NT2/D1 (cell line): ENCODE results near the gene SKIC2.

Experiments used
- DNase-seq: peaks from one replicate; pipeline ENCODE4 v3.0.0-alpha.2; 2011; ENCODE audit warnings: low read depth, low spot score
- H3K27me3 ChIP-seq: 2 replicates; pipeline ENCODE4 v1.6.0; 2011; ENCODE audit warnings: mild to moderate bottlenecking; ENCODE audit not compliant: insufficient read length, insufficient read depth
- H3K36me3 ChIP-seq: 2 replicates; pipeline ENCODE4 v1.6.1; 2011; ENCODE audit warnings: mild to moderate bottlenecking, low read length, mixed read lengths; ENCODE audit not compliant: insufficient read depth, insufficient read length
- H3K4me1 ChIP-seq: 2 replicates; pipeline ENCODE4 v1.5.1; 2011; ENCODE audit not compliant: insufficient read depth, insufficient read length
- H3K4me3 ChIP-seq: 2 replicates; pipeline ENCODE4 v1.5.1; 2011; ENCODE audit warnings: low read depth; ENCODE audit not compliant: insufficient read length
- H3K9ac ChIP-seq: 2 replicates; pipeline ENCODE4 v1.6.0; 2011; ENCODE audit warnings: low read depth; ENCODE audit not compliant: insufficient read length
- H3K9me3 ChIP-seq: 2 replicates; pipeline ENCODE4 v1.5.1; 2011; ENCODE audit warnings: mild to moderate bottlenecking, low read length; ENCODE audit not compliant: insufficient read depth
- SUZ12 ChIP-seq: IDR thresholded peaks from 2 replicates; pipeline ENCODE4 v1.6.1; 2011; ENCODE audit not compliant: insufficient read length, insufficient read depth; ENCODE audit errors: extremely low read depth
- YY1 ChIP-seq: IDR thresholded peaks from 2 replicates; pipeline ENCODE4 v1.6.1; 2011; ENCODE audit not compliant: insufficient read length, insufficient read depth
- ZNF274 ChIP-seq: IDR thresholded peaks from 2 replicates; pipeline ENCODE4 v1.6.1; 2011; ENCODE audit warnings: mild to moderate bottlenecking, low read depth, low read length

SKIC2 gene

DNA sequence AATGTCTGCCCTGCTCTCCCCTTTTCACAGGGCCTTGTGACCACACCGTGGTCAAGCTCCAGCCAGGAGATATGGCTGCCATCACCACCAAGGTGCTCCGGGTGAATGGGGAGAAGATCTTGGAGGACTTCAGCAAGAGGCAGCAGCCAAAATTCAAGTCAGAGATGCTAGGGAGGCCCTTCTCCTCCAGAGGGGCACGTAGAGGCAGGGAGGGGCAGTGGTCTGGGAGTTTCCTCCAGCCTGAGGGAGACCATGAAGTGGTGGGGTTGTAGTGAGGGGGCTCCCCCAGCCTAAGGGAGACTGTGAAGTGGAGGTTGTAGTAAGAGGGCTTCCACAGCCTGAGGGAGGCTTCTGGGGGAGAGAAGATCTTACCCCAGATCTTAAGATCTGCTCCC lies 8.9 kb downstream of the SKIC2 start:
- DNase-seq: no peak
- Histone ChIP-seq H3K27me3 (no peaks in the 10 kb centered on the region), H3K4me3 (no peak overlapping the region), H3K9ac (no peak overlapping the region), H3K36me3 (peaks cover 78% of the 10 kb centered on the region), H3K4me1 (no peaks in the 10 kb centered on the region), H3K9me3 (no peaks in the 10 kb centered on the region)
- TF ChIP-seq SUZ12: no peak
- no peak for TF ChIP-seq YY1
- no peak for TF ChIP-seq ZNF274

DNA sequence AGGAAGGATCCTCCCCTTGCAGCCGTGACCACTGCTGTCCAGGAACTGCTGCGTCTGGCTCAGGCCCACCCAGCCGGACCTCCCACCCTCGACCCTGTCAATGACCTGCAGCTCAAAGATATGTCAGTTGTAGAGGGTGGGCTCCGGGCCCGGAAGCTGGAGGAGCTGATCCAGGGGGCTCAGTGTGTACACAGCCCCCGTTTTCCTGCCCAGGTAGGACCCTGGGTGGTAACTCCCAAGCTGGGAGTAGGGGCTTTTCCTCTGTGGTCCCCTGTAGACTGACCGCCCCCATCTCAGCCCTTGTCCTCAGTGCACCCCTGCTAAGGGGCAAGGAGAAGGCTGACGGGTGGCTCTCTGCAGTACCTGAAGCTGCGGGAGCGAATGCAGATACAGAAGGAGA lies 9.4 kb downstream of the SKIC2 start:
- no peak for DNase-seq
- Histone ChIP-seq H3K4me3 (no peak overlapping the region), H3K4me1 (no peaks in the 10 kb centered on the region), H3K27me3 (no peaks in the 10 kb centered on the region), H3K9me3 (no peaks in the 10 kb centered on the region), H3K9ac (no peak overlapping the region), H3K36me3 (peaks cover 74% of the 10 kb centered on the region)
- TF ChIP-seq SUZ12: no peak
- no peak for TF ChIP-seq YY1
- no peak for TF ChIP-seq ZNF274

GRCh38 chr6:31968791-31969711 lies 10.1 kb downstream of the SKIC2 start:
- no peaks in the 10 kb centered on the region for H3K4me1 ChIP-seq
- TF ChIP-seq ZNF274: no peak
- TF ChIP-seq YY1: no peak
- TF ChIP-seq SUZ12: no peak
- no peak overlapping the region for H3K4me3 ChIP-seq
- H3K9me3 ChIP-seq: no peaks in the 10 kb centered on the region
- H3K9ac ChIP-seq: no peak overlapping the region
- peaks cover 70% of the 10 kb centered on the region for H3K36me3 ChIP-seq
- no peak for DNase-seq
- no peaks in the 10 kb centered on the region for H3K27me3 ChIP-seq

- Histone ChIP-seq H3K9me3 (no peaks in the 10 kb centered on the region), H3K4me3 (no peak overlapping the region), H3K36me3 (peaks cover 67% of the 10 kb centered on the region), H3K9ac (no peak overlapping the region), H3K4me1 (no peaks in the 10 kb centered on the region), H3K27me3 (no peaks in the 10 kb centered on the region)
- TF ChIP-seq ZNF274 (no peak), SUZ12 (no peak), YY1 (no peak)
- no peak for DNase-seq
Measured at GRCh38 chr6:31969712-31970603, 11.0 kb downstream of the SKIC2 start.

GRCh38 chr6:31970604-31971271 lies 11.8 kb downstream of the SKIC2 start:
- H3K4me3 ChIP-seq: no peak overlapping the region
- no peaks in the 10 kb centered on the region for H3K4me1 ChIP-seq
- peaks cover 59% of the 10 kb centered on the region for H3K36me3 ChIP-seq
- H3K9me3 ChIP-seq: no peaks in the 10 kb centered on the region
- TF ChIP-seq SUZ12: no peak
- no peak for TF ChIP-seq YY1
- TF ChIP-seq ZNF274: no peak
- H3K27me3 ChIP-seq: no peaks in the 10 kb centered on the region
- H3K9ac ChIP-seq: no peak overlapping the region
- no peak for DNase-seq

- Histone ChIP-seq H3K36me3 (peaks cover 52% of the 10 kb centered on the region), H3K4me1 (no peaks in the 10 kb centered on the region), H3K4me3 (peak overlapping the region; percentile 76), H3K9me3 (no peaks in the 10 kb centered on the region; the same call in 1 of the 2 replicates), H3K27me3 (no peaks in the 10 kb centered on the region), H3K9ac (peak overlapping the region; percentile 74)
- TF ChIP-seq YY1: no peak
- no peak for DNase-seq
Measured at GRCh38 chr6:31971279-31971992, 12.5 kb downstream of the SKIC2 start.
